ENCODE measurements around the gene TAF1B.
"Not testable (repeated sequence)": the region's sequence is repeated elsewhere in the genome, so short reads cannot be mapped to it uniquely, and the experiment has no call there.

DNA sequence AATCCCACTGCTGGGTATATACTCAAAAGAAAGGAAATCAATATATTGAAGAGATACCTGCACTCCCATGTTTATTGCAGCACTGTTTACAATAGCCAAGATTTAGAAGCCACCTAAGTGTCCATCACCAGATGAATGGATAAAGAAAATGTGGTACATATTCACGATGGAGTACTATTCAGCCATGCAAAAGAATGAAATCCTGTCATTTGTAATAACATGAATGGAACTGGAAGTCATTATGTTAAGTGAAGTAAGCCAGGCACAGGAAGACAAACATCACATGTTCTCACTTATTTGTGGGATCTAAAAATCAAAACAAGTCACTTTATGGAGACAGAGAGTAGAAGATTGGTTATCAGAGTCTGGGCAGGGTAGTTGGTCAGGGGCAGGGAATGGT, 8.2 kb upstream of the TAF1B start:
- TF ChIP-seq, protein P1, sequence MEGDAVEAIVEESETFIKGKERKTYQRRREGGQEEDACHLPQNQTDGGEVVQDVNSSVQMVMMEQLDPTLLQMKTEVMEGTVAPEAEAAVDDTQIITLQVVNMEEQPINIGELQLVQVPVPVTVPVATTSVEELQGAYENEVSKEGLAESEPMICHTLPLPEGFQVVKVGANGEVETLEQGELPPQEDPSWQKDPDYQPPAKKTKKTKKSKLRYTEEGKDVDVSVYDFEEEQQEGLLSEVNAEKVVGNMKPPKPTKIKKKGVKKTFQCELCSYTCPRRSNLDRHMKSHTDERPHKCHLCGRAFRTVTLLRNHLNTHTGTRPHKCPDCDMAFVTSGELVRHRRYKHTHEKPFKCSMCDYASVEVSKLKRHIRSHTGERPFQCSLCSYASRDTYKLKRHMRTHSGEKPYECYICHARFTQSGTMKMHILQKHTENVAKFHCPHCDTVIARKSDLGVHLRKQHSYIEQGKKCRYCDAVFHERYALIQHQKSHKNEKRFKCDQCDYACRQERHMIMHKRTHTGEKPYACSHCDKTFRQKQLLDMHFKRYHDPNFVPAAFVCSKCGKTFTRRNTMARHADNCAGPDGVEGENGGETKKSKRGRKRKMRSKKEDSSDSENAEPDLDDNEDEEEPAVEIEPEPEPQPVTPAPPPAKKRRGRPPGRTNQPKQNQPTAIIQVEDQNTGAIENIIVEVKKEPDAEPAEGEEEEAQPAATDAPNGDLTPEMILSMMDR (IDR thresholded peaks at IDR 0.05) = not testable (repeated sequence)
- TF ChIP-seq POLR2A (IDR thresholded peaks at IDR 0.05) = not testable (repeated sequence)

Measured in breast epithelium (tissue), 3 donors.